ENCODE data around the gene SCCPDH. TPM values are rescaled to one million over a fixed set of nuclear protein-coding genes. Genes with fewer than 3 reads are reported as not detected.

Gene SCCPDH
- total and polyA plus RNA-seq, 4 donors: 52.1 to 84.3 (median 78.5) TPM

DNA sequence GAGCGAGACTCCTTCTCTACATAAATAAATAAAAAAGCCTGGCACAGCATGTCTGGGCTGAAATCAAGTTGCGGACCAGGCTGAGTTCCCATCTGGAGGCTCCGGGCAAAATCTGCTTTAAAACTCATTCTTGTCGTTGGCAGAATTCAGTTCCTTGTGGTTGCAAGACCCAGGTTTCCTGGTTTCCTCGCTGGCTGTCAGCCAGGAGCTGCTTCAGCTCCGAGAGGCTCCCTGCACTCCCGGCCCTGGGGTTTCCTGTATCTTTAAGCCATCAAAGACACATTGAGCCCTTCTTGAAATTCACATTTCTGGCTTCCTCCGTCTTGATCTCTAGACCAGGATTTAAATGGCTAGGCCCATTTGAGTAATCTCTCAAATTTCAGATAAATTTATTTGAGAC is 20.6 kb upstream of the SCCPDH start:
- WGBS: 71% methylated on average over 8 of the region's 8 CpGs
- Histone ChIP-seq H3K9me3 (ENCODE audit: control insufficient read depth in 4 of 4, low read length in 3 of 4) (no peaks in the 10 kb centered on the region), H3K4me3 (ENCODE audit: low read depth in 1 of 3, low read length in 3 of 3) (no peak overlapping the region), H3K36me3 (ENCODE audit: control insufficient read depth in 4 of 4, insufficient read depth in 3 of 4, low read depth in 1 of 4, low read length in 3 of 4) (no peaks in the 10 kb centered on the region), H3K9ac (ENCODE audit: low read depth in 1 of 2, low read length in 2 of 2) (no peak overlapping the region), H3K4me1 (ENCODE audit: control insufficient read depth in 4 of 4, insufficient read depth in 4 of 4, low read length in 3 of 4) (peaks cover 4 to 20% (median 13%) of the 10 kb centered on the region in 4 donors), H3K27ac (ENCODE audit: low read depth in 1 of 2, low read length in 2 of 2) (no peak overlapping the region), H3K27me3 (ENCODE audit: control insufficient read depth in 4 of 4, insufficient read depth in 4 of 4, low read length in 3 of 4) (no peaks in the 10 kb centered on the region)
- TF ChIP-seq EGR1 (IDR thresholded peaks at IDR 0.05; ENCODE audit: low read depth in 2 of 2): no peak
- no peak for TF ChIP-seq HNF4G (IDR thresholded peaks at IDR 0.05)
- no peak for TF ChIP-seq TAF1 (conservative IDR thresholded peaks at IDR 0.05)
- TF ChIP-seq ZBTB33 (IDR thresholded peaks at IDR 0.05): no peak
- TF ChIP-seq HNF4A (conservative IDR thresholded peaks at IDR 0.05): no peak
- no peak for TF ChIP-seq CTCF (IDR thresholded peaks at IDR 0.05; ENCODE audit: low read depth, low read length, missing input control)
- no peak for TF ChIP-seq FOXA2 (IDR thresholded peaks at IDR 0.05)
- TF ChIP-seq, protein P1, sequence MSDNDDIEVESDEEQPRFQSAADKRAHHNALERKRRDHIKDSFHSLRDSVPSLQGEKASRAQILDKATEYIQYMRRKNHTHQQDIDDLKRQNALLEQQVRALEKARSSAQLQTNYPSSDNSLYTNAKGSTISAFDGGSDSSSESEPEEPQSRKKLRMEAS (IDR thresholded peaks at IDR 0.05): no peak
- TF ChIP-seq, protein P2, sequence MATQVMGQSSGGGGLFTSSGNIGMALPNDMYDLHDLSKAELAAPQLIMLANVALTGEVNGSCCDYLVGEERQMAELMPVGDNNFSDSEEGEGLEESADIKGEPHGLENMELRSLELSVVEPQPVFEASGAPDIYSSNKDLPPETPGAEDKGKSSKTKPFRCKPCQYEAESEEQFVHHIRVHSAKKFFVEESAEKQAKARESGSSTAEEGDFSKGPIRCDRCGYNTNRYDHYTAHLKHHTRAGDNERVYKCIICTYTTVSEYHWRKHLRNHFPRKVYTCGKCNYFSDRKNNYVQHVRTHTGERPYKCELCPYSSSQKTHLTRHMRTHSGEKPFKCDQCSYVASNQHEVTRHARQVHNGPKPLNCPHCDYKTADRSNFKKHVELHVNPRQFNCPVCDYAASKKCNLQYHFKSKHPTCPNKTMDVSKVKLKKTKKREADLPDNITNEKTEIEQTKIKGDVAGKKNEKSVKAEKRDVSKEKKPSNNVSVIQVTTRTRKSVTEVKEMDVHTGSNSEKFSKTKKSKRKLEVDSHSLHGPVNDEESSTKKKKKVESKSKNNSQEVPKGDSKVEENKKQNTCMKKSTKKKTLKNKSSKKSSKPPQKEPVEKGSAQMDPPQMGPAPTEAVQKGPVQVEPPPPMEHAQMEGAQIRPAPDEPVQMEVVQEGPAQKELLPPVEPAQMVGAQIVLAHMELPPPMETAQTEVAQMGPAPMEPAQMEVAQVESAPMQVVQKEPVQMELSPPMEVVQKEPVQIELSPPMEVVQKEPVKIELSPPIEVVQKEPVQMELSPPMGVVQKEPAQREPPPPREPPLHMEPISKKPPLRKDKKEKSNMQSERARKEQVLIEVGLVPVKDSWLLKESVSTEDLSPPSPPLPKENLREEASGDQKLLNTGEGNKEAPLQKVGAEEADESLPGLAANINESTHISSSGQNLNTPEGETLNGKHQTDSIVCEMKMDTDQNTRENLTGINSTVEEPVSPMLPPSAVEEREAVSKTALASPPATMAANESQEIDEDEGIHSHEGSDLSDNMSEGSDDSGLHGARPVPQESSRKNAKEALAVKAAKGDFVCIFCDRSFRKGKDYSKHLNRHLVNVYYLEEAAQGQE (IDR thresholded peaks at IDR 0.05): no peak
- DNase-seq (ENCODE audit: low spot score): peak; percentile 27

DNA sequence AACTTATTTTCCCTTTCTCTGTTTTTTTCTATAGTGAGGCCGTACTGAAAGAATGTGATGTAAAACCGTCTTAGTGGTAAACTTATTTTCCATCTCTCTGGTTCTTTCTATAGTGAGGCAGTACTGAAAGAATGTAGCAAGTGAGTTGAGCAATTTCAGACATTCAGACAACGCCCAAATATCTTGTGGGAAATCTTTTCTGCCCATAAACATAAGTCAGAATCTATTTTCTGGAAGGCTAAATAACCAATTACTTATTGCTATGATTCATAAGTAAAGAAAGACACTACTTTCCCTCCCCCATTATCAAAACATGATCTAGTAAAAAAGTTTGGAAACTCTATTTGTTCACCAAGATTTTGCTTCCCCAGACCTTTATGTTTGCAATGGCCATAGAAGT is 18.8 kb upstream of the SCCPDH start:
- H3K27ac ChIP-seq (ENCODE audit: low read depth in 1 of 2, low read length in 2 of 2): no peak overlapping the region
- H3K27me3 ChIP-seq (ENCODE audit: control insufficient read depth in 4 of 4, insufficient read depth in 4 of 4, low read length in 3 of 4): no peaks in the 10 kb centered on the region
- H3K4me3 ChIP-seq (ENCODE audit: low read depth in 1 of 3, low read length in 3 of 3): no peak overlapping the region
- no peaks in the 10 kb centered on the region for H3K36me3 ChIP-seq (ENCODE audit: control insufficient read depth in 4 of 4, insufficient read depth in 3 of 4, low read depth in 1 of 4, low read length in 3 of 4)
- TF ChIP-seq CTCF (IDR thresholded peaks at IDR 0.05; ENCODE audit: low read depth, low read length, missing input control) (no peak), FOXA2 (IDR thresholded peaks at IDR 0.05) (no peak), HNF4G (IDR thresholded peaks at IDR 0.05) (no peak), SP1 (IDR thresholded peaks at IDR 0.05) (no peak), FOXA1 (IDR thresholded peaks at IDR 0.05) (no peak), NR2F2 (IDR thresholded peaks at IDR 0.05) (no peak), YY1 (IDR thresholded peaks at IDR 0.05) (no peak), ZBTB33 (IDR thresholded peaks at IDR 0.05) (no peak), RAD21 (IDR thresholded peaks at IDR 0.05) (no peak)
- TF ChIP-seq, protein P2 (IDR thresholded peaks at IDR 0.05): no peak
- H3K9me3 ChIP-seq (ENCODE audit: control insufficient read depth in 4 of 4, low read length in 3 of 4): no peaks in the 10 kb centered on the region
- 88% methylated on average over 3 of the region's 3 CpGs for WGBS
- H3K4me1 ChIP-seq (ENCODE audit: control insufficient read depth in 4 of 4, insufficient read depth in 4 of 4, low read length in 3 of 4): peaks cover 8 to 31% (median 30%) of the 10 kb centered on the region in 4 donors
- DNase-seq (ENCODE audit: low spot score): no peak
- H3K9ac ChIP-seq (ENCODE audit: low read depth in 1 of 2, low read length in 2 of 2): no peak overlapping the region

Measured in liver (tissue), 9 donors.